Caco-2 (cell line): ENCODE results near the gene MEF2B. TPM values are rescaled to one million over a fixed set of nuclear protein-coding genes. Genes with fewer than 3 reads are reported as not detected.

Experiments used
- BruUV-seq: library from RNA; stranded (reverse); fragments of 400-500 nt; replicated peaks from 2 replicates; lab custom pipeline; 2021; lab: Mats Ljungman, UMichigan
- CTCF ChIA-PET: fragments of 300-600 bp; sonication (Branson Sonifier 250); formaldehyde crosslinking; loops from one replicate; lab custom pipeline; 2022; ENCODE audit warnings: antibody characterized with exemption; lab: Charles Lee
- POLR2A ChIA-PET: fragments of 300-600 bp; sonication (Branson Sonifier 250); formaldehyde crosslinking; loops from one replicate; lab custom pipeline; 2022; ENCODE audit warnings: antibody characterized with exemption; lab: Charles Lee
- DNase-seq, 2 experiments: peaks; one replicate each; pipeline versions ENCODE4 v3.0.0 to v3.0.0-alpha.2; 2020 to 2022
- H3K27me3 ChIP-seq: replicated peaks from 2 replicates; pipeline ENCODE4 v1.6.0; 2011; ENCODE audit warnings: low read length; ENCODE audit not compliant: control insufficient read depth, insufficient read depth
- H3K36me3 ChIP-seq: 2 replicates; pipeline ENCODE4 v1.5.1; 2011; ENCODE audit warnings: low read length; ENCODE audit not compliant: control insufficient read depth, insufficient read depth
- H3K4me1 ChIP-seq: fragments of 250-450 bp; sonication (Bioruptor Pico); 2 replicates; pipeline ENCODE4 v1.5.1; 2020; ENCODE audit warnings: mild to moderate bottlenecking
- H3K4me3 ChIP-seq: 2 replicates; pipeline ENCODE4 v1.5.1; 2011; ENCODE audit warnings: low read depth, mild to moderate bottlenecking, control low read depth, low read length
- H3K9me3 ChIP-seq: fragments of 250-450 bp; sonication (Bioruptor Pico); 2 replicates; pipeline ENCODE4 v1.5.1; 2020; ENCODE audit warnings: mild to moderate bottlenecking, moderate library complexity
- H3K27ac Mint-ChIP-seq: one replicate; pipeline ENCODE4 v1.8.0; 2022; ENCODE audit warnings: mixed read lengths; ENCODE audit not compliant: unreplicated experiment
- H3K27me3 Mint-ChIP-seq: one replicate; pipeline ENCODE4 v1.8.0; 2022; ENCODE audit warnings: mixed read lengths; ENCODE audit not compliant: insufficient read depth, unreplicated experiment
- H3K36me3 Mint-ChIP-seq: one replicate; pipeline ENCODE4 v1.8.0; 2022; ENCODE audit warnings: mild to moderate bottlenecking, mixed read lengths; ENCODE audit not compliant: insufficient read depth, unreplicated experiment
- H3K4me1 Mint-ChIP-seq: one replicate; pipeline ENCODE4 v1.8.0; 2022; ENCODE audit warnings: low read depth, mixed read lengths; ENCODE audit not compliant: unreplicated experiment
- H3K4me3 Mint-ChIP-seq: one replicate; pipeline ENCODE4 v1.8.0; 2022; ENCODE audit warnings: mild to moderate bottlenecking, moderate library complexity, mixed read lengths; ENCODE audit not compliant: unreplicated experiment
- H3K9me3 Mint-ChIP-seq: one replicate; pipeline ENCODE4 v1.8.0; 2022; ENCODE audit warnings: mixed read lengths; ENCODE audit not compliant: unreplicated experiment
- CTCF ChIP-seq, 2 experiments: fragments of 200-600 bp in 1 of 2; IDR thresholded peaks; 1 replicate in 1 of 2; 2 replicates in 1 of 2; pipeline versions ENCODE4 v1.5.1 to v1.8.0; 2011 to 2022; ENCODE audit warnings: antibody characterized with exemption in 1 of 2, control low read depth in 1 of 2, inconsistent platforms in 1 of 2, low read depth in 1 of 2, low read length in 1 of 2, mild to moderate bottlenecking in 1 of 2, moderate library complexity in 1 of 2; ENCODE audit not compliant: insufficient read depth in 1 of 2, severe bottlenecking in 1 of 2, unreplicated experiment in 1 of 2
- intact Hi-C: fragments of 100-400 bp; cut with micrococcal nuclease; formaldehyde crosslinking; loops from one replicate; pipeline ENCODE4 v1.10.0; 2022; ENCODE audit not compliant: unreplicated experiment
- total RNA-seq: library from RNA; stranded (reverse); gene quantifications from 2 replicates; pipeline ENCODE4 v1.2.3, GENCODE V29; 2022

The MEF2B gene
- total RNA-seq, 1 experiment from 2014 or later = 0.82 TPM

DNA sequence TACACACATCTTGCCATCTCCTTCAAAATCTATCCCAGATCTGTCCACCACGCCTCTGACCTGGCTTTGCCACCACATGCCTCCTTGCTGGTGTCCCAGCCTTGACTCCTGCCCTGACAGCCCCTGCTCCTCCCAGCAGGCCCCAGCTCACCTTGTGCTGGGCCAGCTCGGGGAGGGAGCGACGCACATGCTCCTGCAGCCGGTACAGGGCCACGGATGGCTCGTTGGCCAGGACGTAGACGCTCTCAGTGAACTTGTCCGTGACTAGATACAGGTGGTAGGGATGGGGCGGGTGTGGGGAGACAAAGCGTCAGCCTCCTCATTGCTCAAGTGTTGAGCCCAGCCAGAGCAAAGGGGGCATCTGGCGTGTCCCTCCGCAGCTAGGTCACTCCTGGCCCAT is 16.7 kb upstream of the MEF2B start:
- no peak overlapping the region for H3K4me3 Mint-ChIP-seq
- no TSS peak for BruUV-seq
- Histone ChIP-seq H3K27me3 (no peaks in the 10 kb centered on the region), H3K9me3 (no peaks in the 10 kb centered on the region), H3K36me3 (no peaks in the 10 kb centered on the region), H3K4me1 (no peaks in the 10 kb centered on the region), H3K4me3 (no peak overlapping the region)
- ChIA-PET POLR2A (no interaction called here), CTCF (no interaction called here)
- H3K27me3 Mint-ChIP-seq = no peaks in the 10 kb centered on the region
- no peaks in the 10 kb centered on the region for H3K9me3 Mint-ChIP-seq
- no peak for TF ChIP-seq CTCF (IDR thresholded peaks at IDR 0.05; ENCODE audit: insufficient read depth in 1 of 2, low read depth in 1 of 2, low read length in 1 of 2, severe bottlenecking in 1 of 2, unreplicated experiment in 1 of 2)
- no peak overlapping the region for H3K27ac Mint-ChIP-seq
- no peak for DNase-seq
- H3K4me1 Mint-ChIP-seq = no peaks in the 10 kb centered on the region
- H3K36me3 Mint-ChIP-seq = peaks cover 34% of the 10 kb centered on the region
- intact Hi-C loops = loop anchor here (1.0 kb wide), 1 partner anchor 156 kb away; no protein-coding TSS in a partner anchor

- H3K4me3 Mint-ChIP-seq = no peak overlapping the region
- no peaks in the 10 kb centered on the region for H3K9me3 Mint-ChIP-seq
- H3K4me1 ChIP-seq = no peaks in the 10 kb centered on the region
- TF ChIP-seq CTCF (IDR thresholded peaks at IDR 0.05; ENCODE audit: insufficient read depth in 1 of 2, low read depth in 1 of 2, low read length in 1 of 2, severe bottlenecking in 1 of 2, unreplicated experiment in 1 of 2) = peak; percentile 53 to 68
- POLR2A ChIA-PET = no interaction called here
- peaks cover 36% of the 10 kb centered on the region for H3K36me3 Mint-ChIP-seq
- peak; percentile 66 to 67 for DNase-seq
- H3K27me3 ChIP-seq = no peaks in the 10 kb centered on the region
- no peaks in the 10 kb centered on the region for H3K9me3 ChIP-seq
- no TSS peak for BruUV-seq
- CTCF ChIA-PET = interaction anchor here (0.6 kb wide), 1 partner anchor 156 kb away, joined by 3 read pairs; no protein-coding TSS in a partner anchor
- H3K27ac Mint-ChIP-seq = no peak overlapping the region
- H3K4me3 ChIP-seq = no peak overlapping the region
- no peaks in the 10 kb centered on the region for H3K27me3 Mint-ChIP-seq
- intact Hi-C loops = loop anchor here (1.0 kb wide), 1 partner anchor 156 kb away; no protein-coding TSS in a partner anchor
- no peaks in the 10 kb centered on the region for H3K36me3 ChIP-seq
- no peaks in the 10 kb centered on the region for H3K4me1 Mint-ChIP-seq
Observed at GRCh38 chr19:19185853-19186740, 16.0 kb upstream of the MEF2B start.

DNA sequence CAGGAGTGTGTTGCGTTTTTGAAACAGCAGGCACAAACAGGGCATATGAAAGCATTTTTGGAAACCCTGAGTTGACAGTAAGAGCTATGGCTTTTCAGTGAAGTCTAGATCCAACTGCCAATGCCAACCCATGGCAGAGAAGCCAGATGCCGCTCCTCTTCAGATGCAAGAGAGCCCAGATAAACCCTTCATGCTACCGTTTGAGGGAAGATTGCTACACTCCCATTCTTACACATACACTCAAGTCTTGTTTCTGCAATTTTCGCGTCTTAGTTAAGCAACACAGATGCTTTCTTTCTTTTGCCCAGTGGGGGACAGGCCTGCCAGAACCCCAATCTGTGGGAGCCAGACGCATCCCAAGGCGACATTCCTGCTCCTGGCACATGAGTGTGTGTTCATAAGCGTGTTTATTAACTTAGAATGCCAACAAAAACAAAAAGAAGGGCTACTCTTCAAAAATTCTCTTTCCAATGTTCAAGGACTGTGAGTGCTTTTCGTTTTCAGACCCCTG is 11.5 kb upstream of the MEF2B start:
- Histone ChIP-seq H3K9me3 (no peaks in the 10 kb centered on the region), H3K27me3 (no peaks in the 10 kb centered on the region), H3K36me3 (no peaks in the 10 kb centered on the region; the same call in 1 of the 2 replicates), H3K4me1 (no peaks in the 10 kb centered on the region), H3K4me3 (no peak overlapping the region)
- Mint-ChIP-seq H3K27me3 (no peaks in the 10 kb centered on the region), H3K4me3 (no peak overlapping the region), H3K27ac (no peak overlapping the region), H3K9me3 (no peaks in the 10 kb centered on the region), H3K4me1 (no peaks in the 10 kb centered on the region), H3K36me3 (peaks cover 38% of the 10 kb centered on the region)
- no peak for TF ChIP-seq CTCF (IDR thresholded peaks at IDR 0.05; ENCODE audit: insufficient read depth in 1 of 2, low read depth in 1 of 2, low read length in 1 of 2, severe bottlenecking in 1 of 2, unreplicated experiment in 1 of 2)
- DNase-seq = no peak
- intact Hi-C loops = no loop called here
- ChIA-PET CTCF (interaction anchor here (0.6 kb wide), 1 partner anchor 38 kb away, joined by 3 read pairs; no protein-coding TSS in a partner anchor), POLR2A (no interaction called here)
- BruUV-seq = no TSS peak
